HCT116 (cell line): Measurements from ENCODE around the gene SEMA6B. TPM values are rescaled to one million over a fixed set of nuclear protein-coding genes. Genes with fewer than 3 reads are reported as not detected.

Experiments
- ATAC-seq: fragments of 200-7000 bp; cut with Tn5 transposase; 2 replicates; pipeline ENCODE4 v1.9.1; 2020; ENCODE audit warnings: mild to moderate bottlenecking, moderate library complexity
- BruUV-seq: library from RNA; stranded (reverse); fragments of 400-500 nt; replicated peaks from 2 replicates; lab custom pipeline; 2021; lab: Mats Ljungman, UMichigan
- CTCF ChIA-PET: fragments of 300-600 bp; sonication (Branson Sonifier 250); formaldehyde crosslinking; loops from one replicate; lab custom pipeline; 2021; ENCODE audit warnings: antibody characterized with exemption; lab: Charles Lee
- POLR2A ChIA-PET: fragments of 300-600, 350-600 bp; sonication (Branson Sonifier 250); formaldehyde crosslinking; loops from one replicate; lab custom pipeline; 2021; ENCODE audit warnings: antibody characterized with exemption; lab: Charles Lee
- RAD21 ChIA-PET, 2 experiments: fragments of 300-600 bp; sonication (Branson Sonifier 250); formaldehyde crosslinking; loops; one replicate each; lab custom pipeline; 2023; ENCODE audit warnings: low total read pairs in 2 of 2; ENCODE audit not compliant: uncharacterized antibody in 2 of 2, unreplicated experiment in 2 of 2, low non-redundant PET in 1 of 2; lab: Charles Lee
- DNase-seq: peaks from one replicate; pipeline ENCODE4 v3.0.0-alpha.2; 2010; ENCODE audit warnings: low read depth, low spot score
- H2AFZ ChIP-seq: fragments of 200-600 bp; shearing (Covaris generic), sonication (generic); 2 replicates; pipeline ENCODE4 v1.6.1; 2017; ENCODE audit warnings: low read depth, mixed run types, mixed read lengths, antibody characterized with exemption, low read length; ENCODE audit not compliant: poor library complexity, severe bottlenecking
- H3K27ac ChIP-seq: 2 replicates; pipeline ENCODE4 v1.5.1; 2012; ENCODE audit warnings: low read depth, low read length
- H3K27me3 ChIP-seq: fragments of 200-600 bp; sonication (generic); 2 replicates; pipeline ENCODE4 v1.6.1; 2016; ENCODE audit warnings: mixed run types, low read length, mixed read lengths; ENCODE audit not compliant: insufficient read depth
- H3K36me3 ChIP-seq, 2 experiments: fragments of 200-500 bp in 1 of 2; fragments of 200-600 bp in 1 of 2; sonication (Bioruptor generic) in 1 of 2; sonication (generic) in 1 of 2; 2 replicates each; pipeline versions ENCODE4 v1.5.1 to v1.6.1; 2014 to 2016; ENCODE audit warnings: low read length in 2 of 2, inconsistent platforms in 1 of 2, mixed read lengths in 1 of 2, mixed run types in 1 of 2; ENCODE audit not compliant: insufficient read depth in 2 of 2, control insufficient read depth in 1 of 2
- H3K4me1 ChIP-seq, 2 experiments: fragments of 200-600 bp in 1 of 2; sonication (generic) in 1 of 2; 2 replicates each; pipeline versions ENCODE4 v1.5.1 to v1.6.1; 2012 to 2017; ENCODE audit warnings: low read length in 2 of 2, inconsistent platforms in 1 of 2, mild to moderate bottlenecking in 1 of 2, mixed read lengths in 1 of 2, mixed run types in 1 of 2, moderate library complexity in 1 of 2; ENCODE audit not compliant: insufficient read depth in 2 of 2, control insufficient read depth in 1 of 2
- H3K4me2 ChIP-seq: fragments of 200-600 bp; sonication (generic); 2 replicates; pipeline ENCODE4 v1.6.1; 2017; ENCODE audit warnings: mixed run types, low read length, mixed read lengths
- H3K4me3 ChIP-seq, 2 experiments: fragments of 200-600 bp in 1 of 2; sonication (generic) in 1 of 2; replicated peaks in 1 of 2; 2 replicates each; pipeline ENCODE4 v1.5.1; 2011 to 2016; ENCODE audit warnings: low read length in 2 of 2, control low read depth in 1 of 2, low read depth in 1 of 2, mild to moderate bottlenecking in 1 of 2, mixed read lengths in 1 of 2, mixed run types in 1 of 2
- H3K79me2 ChIP-seq: fragments of 200-600 bp; sonication (generic); 2 replicates; pipeline ENCODE4 v1.6.1; 2017; ENCODE audit warnings: mild to moderate bottlenecking, mixed run types, low read length, moderate library complexity, mixed read lengths; ENCODE audit not compliant: insufficient read depth
- H3K9ac ChIP-seq: fragments of 200-600 bp; sonication (generic); 2 replicates; pipeline ENCODE4 v1.6.1; 2016; ENCODE audit warnings: low read length, mixed read lengths
- H3K9me2 ChIP-seq: fragments of 200-600 bp; sonication (generic), shearing (Covaris generic); 2 replicates; pipeline ENCODE4 v1.6.1; 2017; ENCODE audit warnings: mixed run types, mild to moderate bottlenecking, moderate library complexity; ENCODE audit not compliant: insufficient read depth
- H3K9me3 ChIP-seq, 2 experiments: fragments of 200-500 bp in 1 of 2; fragments of 200-600 bp in 1 of 2; sonication (Bioruptor generic) in 1 of 2; sonication (generic) in 1 of 2; 2 replicates each; pipeline ENCODE4 v1.6.1; 2014 to 2017; ENCODE audit warnings: low read length in 2 of 2, mixed read lengths in 2 of 2, inconsistent platforms in 1 of 2, low read depth in 1 of 2, mild to moderate bottlenecking in 1 of 2, mixed run types in 1 of 2, moderate library complexity in 1 of 2; ENCODE audit not compliant: control insufficient read depth in 1 of 2, insufficient read depth in 1 of 2
- H4K20me1 ChIP-seq: fragments of 200-600 bp; sonication (generic), shearing (Covaris generic); 2 replicates; pipeline ENCODE4 v1.6.1; 2017; ENCODE audit warnings: mixed run types, mild to moderate bottlenecking, moderate library complexity; ENCODE audit not compliant: insufficient read depth
- CEBPB ChIP-seq: IDR thresholded peaks from 2 replicates; pipeline ENCODE4 v1.6.1; 2012; ENCODE audit warnings: low read depth
- SRF ChIP-seq: IDR thresholded peaks from 2 replicates; pipeline ENCODE4 v1.6.1; 2012; ENCODE audit warnings: low read depth
- TCF7L2 ChIP-seq: IDR thresholded peaks from 2 replicates; pipeline ENCODE4 v1.7.0; 2011; ENCODE audit warnings: borderline replicate concordance, inconsistent platforms; ENCODE audit not compliant: insufficient read depth, insufficient read length; ENCODE audit errors: extremely low read depth
- intact Hi-C: fragments of 100-400 bp; cut with micrococcal nuclease; formaldehyde crosslinking; loops from 2 replicates; pipeline ENCODE4 v1.10.0; 2022
- total RNA-seq: library from RNA; stranded (reverse); gene quantifications from one replicate; pipeline ENCODE4 v1.2.1, GENCODE V29; 2021; ENCODE audit not compliant: unreplicated experiment
- TF ChIP-seq, protein P1 (sequence below): IDR thresholded peaks from 2 replicates; pipeline ENCODE4 v1.6.1; 2012

The SEMA6B gene
- total RNA-seq, 1 experiment from 2014 or later, result 58.4 TPM

DNA sequence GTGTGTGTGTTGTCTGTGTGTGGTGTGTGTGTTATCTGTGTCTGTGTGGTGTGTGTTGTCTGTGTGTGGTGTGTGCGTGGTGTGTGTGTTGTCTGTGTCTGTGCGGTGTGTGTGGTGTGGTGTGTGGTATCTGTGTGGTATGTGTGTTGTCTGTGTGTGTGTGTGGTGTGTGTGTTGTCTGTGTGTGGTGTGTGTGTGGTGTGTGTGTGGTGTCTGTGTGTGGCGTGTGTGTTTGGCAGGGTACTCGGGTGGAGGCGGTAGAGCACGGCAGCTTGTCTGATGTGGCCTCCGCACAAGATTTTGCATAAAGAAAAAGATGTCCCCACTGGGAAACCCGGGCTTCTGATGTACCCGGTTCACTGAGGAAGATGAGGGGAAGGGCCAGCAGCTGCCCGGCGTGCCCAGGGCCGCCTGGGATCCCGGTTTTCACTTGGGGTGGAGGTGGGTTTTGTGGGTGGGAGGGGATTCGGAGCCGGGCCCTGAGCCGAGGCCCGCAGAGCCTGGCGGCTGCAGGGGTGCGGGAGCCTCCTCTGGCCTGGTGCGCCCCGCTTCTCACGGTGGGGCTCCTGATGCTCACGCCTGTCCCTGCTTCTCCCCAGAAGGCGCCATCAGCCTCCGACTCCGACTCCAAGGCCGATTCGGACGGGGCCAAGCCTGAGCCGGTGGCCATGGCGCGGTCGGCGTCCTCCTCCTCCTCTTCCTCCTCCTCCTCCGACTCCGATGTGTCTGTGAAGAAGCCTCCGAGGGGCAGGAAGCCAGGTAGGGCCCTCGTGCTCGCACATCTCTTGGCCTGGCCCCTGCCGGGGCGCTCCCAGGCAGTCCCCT, 66.2 kb downstream of the SEMA6B start:
- Histone ChIP-seq H4K20me1 (no peaks in the 10 kb centered on the region), H3K27ac (peak overlapping the region; percentile 19; the same call in 1 of the 2 replicates), H3K36me3 (peaks cover 6 to 33% of the 10 kb centered on the region in 2 experiments; a peak in 3 of 4 replicates), H3K4me1 (peaks cover 0 to 3% of the 10 kb centered on the region in 2 experiments; a peak in 2 of 4 replicates), H3K27me3 (no peaks in the 10 kb centered on the region), H3K9me2 (no peaks in the 10 kb centered on the region), H3K9ac (no peak overlapping the region), H3K4me3 (no peak overlapping the region), H3K79me2 (no peaks in the 10 kb centered on the region), H3K4me2 (no peak overlapping the region), H3K9me3 (peaks cover 0 to 4% of the 10 kb centered on the region in 2 experiments; a peak in 1 of 4 replicates), H2AFZ (no peak overlapping the region)
- no TSS peak for BruUV-seq
- ChIA-PET RAD21 (no interaction called here), CTCF (no interaction called here), POLR2A (no interaction called here)
- TF ChIP-seq TCF7L2, result no peak
- no peak for TF ChIP-seq CEBPB
- no peak for TF ChIP-seq SRF
- TF ChIP-seq, protein P1, sequence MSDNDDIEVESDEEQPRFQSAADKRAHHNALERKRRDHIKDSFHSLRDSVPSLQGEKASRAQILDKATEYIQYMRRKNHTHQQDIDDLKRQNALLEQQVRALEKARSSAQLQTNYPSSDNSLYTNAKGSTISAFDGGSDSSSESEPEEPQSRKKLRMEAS, result no peak
- DNase-seq (no peak), ATAC-seq (no peak)
- intact Hi-C loops, result no loop called here

Other genes starting within 250 kb of the SEMA6B start
- 2.1 TPM for gene STAP2, start 220.9 kb downstream of the SEMA6B start, total RNA-seq
- 24.3 TPM for gene MPND, start 216.1 kb downstream of the SEMA6B start, total RNA-seq
- 86.0 TPM for gene SH3GL1, start 159.1 kb downstream of the SEMA6B start, total RNA-seq
- 69.9 TPM for gene CHAF1A, start 157.0 kb downstream of the SEMA6B start, total RNA-seq
- 76.5 TPM for gene UBXN6, start 101.9 kb downstream of the SEMA6B start, total RNA-seq
- gene HDGFL2, start 87.4 kb downstream of the SEMA6B start, total RNA-seq, result 75.2 TPM
- gene PLIN4, start 41.2 kb downstream of the SEMA6B start, total RNA-seq, result 2.3 TPM
- 8.1 TPM for gene PLIN5, start 24.5 kb downstream of the SEMA6B start, total RNA-seq
- gene LRG1, start 19.6 kb downstream of the SEMA6B start, total RNA-seq, result 1.3 TPM
- 22.2 TPM for gene TNFAIP8L1, start 79.8 kb upstream of the SEMA6B start, total RNA-seq
- gene MYDGF, start 110.7 kb upstream of the SEMA6B start, total RNA-seq, result 110 TPM
- gene DPP9, start 164.2 kb upstream of the SEMA6B start, total RNA-seq, result 67.6 TPM
- 17.7 TPM for gene FEM1A, start 232.1 kb upstream of the SEMA6B start, total RNA-seq